ENCODE data around the gene ATG4B.
"Not testable (repeated sequence)": the region's sequence is repeated elsewhere in the genome, so short reads cannot be mapped to it uniquely, and the experiment has no call there.

ATG4B gene

GRCh38 chr2:241653210-241653750 is 15.8 kb downstream of the ATG4B start:
- TF ChIP-seq JUND (IDR thresholded peaks at IDR 0.05; ENCODE audit: low read depth) = no peak
- no peak for DNase-seq (ENCODE audit: low read depth in 1 of 2, low spot score in 1 of 2)
- in situ Hi-C loops (cut with HindIII; ENCODE audit: low pct_unique_long_range_greater_than_20kb, low sequenced_read_pairs) = no loop called here

DNA sequence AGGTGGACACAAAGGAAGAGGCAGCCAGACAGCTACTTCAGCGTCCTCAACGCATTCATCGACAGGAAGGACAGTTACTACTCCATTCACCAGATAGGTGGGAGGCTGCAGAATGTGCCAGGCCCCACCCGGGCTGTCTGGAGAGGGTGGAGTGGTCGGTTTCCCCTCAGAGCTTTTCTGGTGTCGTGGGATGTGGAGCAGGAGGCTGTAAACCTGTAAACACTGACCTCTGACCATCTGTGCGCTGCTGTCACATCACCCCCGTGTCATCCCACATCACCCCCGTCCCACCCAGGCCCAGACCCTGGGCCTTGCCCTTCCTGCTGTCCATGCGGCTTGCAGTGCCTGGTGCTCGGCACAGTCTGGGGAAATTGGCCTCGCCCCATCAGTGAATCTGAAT is 17.1 kb downstream of the ATG4B start:
- DNase-seq (ENCODE audit: low read depth in 1 of 2, low spot score in 1 of 2) = no peak
- no peak for TF ChIP-seq JUND (IDR thresholded peaks at IDR 0.05; ENCODE audit: low read depth)
- in situ Hi-C loops (cut with HindIII; ENCODE audit: low pct_unique_long_range_greater_than_20kb, low sequenced_read_pairs) = no loop called here

GRCh38 chr2:241655516-241656189 is 18.2 kb downstream of the ATG4B start:
- no peak for DNase-seq (ENCODE audit: low read depth in 1 of 2, low spot score in 1 of 2)
- in situ Hi-C loops (cut with HindIII; ENCODE audit: low pct_unique_long_range_greater_than_20kb, low sequenced_read_pairs) = no loop called here
- no peak for TF ChIP-seq JUND (IDR thresholded peaks at IDR 0.05; ENCODE audit: low read depth)

- in situ Hi-C loops (cut with HindIII; ENCODE audit: low pct_unique_long_range_greater_than_20kb, low sequenced_read_pairs) = no loop called here
- DNase-seq (ENCODE audit: low read depth in 1 of 2, low spot score in 1 of 2) = no peak
- no peak for TF ChIP-seq JUND (IDR thresholded peaks at IDR 0.05; ENCODE audit: low read depth)
Observed at GRCh38 chr2:241656190-241656741, 18.8 kb downstream of the ATG4B start.

- in situ Hi-C loops (cut with HindIII; ENCODE audit: low pct_unique_long_range_greater_than_20kb, low sequenced_read_pairs) = no loop called here
- DNase-seq (ENCODE audit: low read depth in 1 of 2, low spot score in 1 of 2) = no peak
- TF ChIP-seq JUND (IDR thresholded peaks at IDR 0.05; ENCODE audit: low read depth) = no peak
Observed at GRCh38 chr2:241657786-241658254, 20.3 kb downstream of the ATG4B start.

- TF ChIP-seq JUND (IDR thresholded peaks at IDR 0.05; ENCODE audit: low read depth) = no peak
- DNase-seq (ENCODE audit: low read depth in 1 of 2, low spot score in 1 of 2) = no peak
- in situ Hi-C loops (cut with HindIII; ENCODE audit: low pct_unique_long_range_greater_than_20kb, low sequenced_read_pairs) = no loop called here
Observed at GRCh38 chr2:241658296-241658695, 20.8 kb downstream of the ATG4B start.

DNA sequence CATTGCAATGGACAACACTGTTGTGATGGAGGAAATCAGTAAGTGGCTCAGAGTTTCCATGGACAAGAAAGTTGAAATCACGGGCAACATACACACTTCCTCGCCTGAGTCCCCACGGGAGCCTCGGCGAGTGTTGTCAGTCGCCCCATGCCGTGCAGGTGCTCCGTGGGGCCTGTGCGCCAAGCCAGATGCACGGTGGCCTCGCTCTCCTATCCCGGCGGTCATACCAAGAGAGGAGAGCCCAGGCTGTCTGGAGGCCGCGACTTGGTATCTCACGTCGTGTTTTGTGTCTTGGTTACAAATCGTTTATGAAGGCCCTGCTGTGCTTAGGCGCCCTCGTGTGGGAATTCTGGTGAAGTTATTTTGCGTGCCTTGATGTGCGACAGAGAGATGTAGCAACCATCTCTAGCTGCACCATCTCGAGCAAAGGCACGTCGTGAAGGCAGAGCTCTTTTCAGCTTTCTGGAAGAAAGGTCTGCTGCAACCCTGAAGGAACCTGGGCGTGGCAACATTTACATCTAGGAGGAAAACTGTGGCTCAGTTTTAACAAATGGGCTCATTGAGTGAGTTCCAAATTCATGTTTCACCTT is 21.8 kb downstream of the ATG4B start:
- in situ Hi-C loops (cut with HindIII; ENCODE audit: low pct_unique_long_range_greater_than_20kb, low sequenced_read_pairs) = no loop called here

GRCh38 chr2:241660593-241661213 is 23.2 kb downstream of the ATG4B start:
- no peak for DNase-seq (ENCODE audit: low read depth in 1 of 2, low spot score in 1 of 2)
- no peak for TF ChIP-seq JUND (IDR thresholded peaks at IDR 0.05; ENCODE audit: low read depth)
- in situ Hi-C loops (cut with HindIII; ENCODE audit: low pct_unique_long_range_greater_than_20kb, low sequenced_read_pairs) = no loop called here

More for the DNA sequence above, 21.8 kb downstream of the ATG4B start:
- DNase-seq (ENCODE audit: low read depth in 1 of 2, low spot score in 1 of 2) = peak in 1 of 2 experiments; percentile 79
- TF ChIP-seq JUND (IDR thresholded peaks at IDR 0.05; ENCODE audit: low read depth) = no peak

- DNase-seq (ENCODE audit: low read depth in 1 of 2, low spot score in 1 of 2); in situ Hi-C loops (cut with HindIII; ENCODE audit: low pct_unique_long_range_greater_than_20kb, low sequenced_read_pairs): not testable (repeated sequence)
Observed at GRCh38 chr2:241662731-241663130, 25.2 kb downstream of the ATG4B start.

DNA sequence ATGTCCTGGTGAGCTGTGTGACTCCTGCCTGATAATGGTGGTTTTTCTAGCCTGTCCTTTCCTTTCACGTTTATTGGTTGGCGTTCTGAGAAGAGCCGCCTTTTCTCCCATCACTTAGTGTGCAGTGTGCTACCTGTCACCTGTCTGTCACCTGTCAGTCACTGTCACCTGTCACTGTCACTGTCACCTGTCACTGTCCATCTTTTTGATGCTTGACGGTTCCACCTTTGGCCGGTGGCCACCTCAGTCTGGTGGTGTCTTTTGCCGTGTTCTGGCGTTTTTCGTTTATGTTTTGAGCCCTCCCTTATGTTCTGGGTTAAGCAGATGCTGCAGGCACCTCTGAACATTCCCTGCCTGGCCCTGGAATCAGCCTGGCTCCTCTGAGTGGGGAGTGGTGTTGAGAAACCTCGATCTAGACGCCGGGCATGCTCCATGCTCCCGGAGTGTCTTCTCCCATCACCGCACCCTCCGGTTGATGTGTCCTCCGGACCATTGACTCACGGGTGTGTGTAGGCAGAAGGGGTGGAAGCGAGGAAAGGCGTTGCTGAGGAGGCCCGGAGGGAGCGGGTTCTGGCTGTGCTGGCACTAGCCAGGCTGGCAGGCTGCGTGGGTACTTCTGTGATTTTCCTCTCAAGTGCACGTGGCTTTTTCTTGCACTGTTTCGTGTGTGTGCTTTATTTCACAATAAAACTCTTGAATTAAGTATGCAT is 28.4 kb downstream of the ATG4B start:
- no peak for DNase-seq (ENCODE audit: low read depth in 1 of 2, low spot score in 1 of 2)
- no peak for TF ChIP-seq JUND (IDR thresholded peaks at IDR 0.05; ENCODE audit: low read depth)
- in situ Hi-C loops (cut with HindIII; ENCODE audit: low pct_unique_long_range_greater_than_20kb, low sequenced_read_pairs) = no loop called here

DNA sequence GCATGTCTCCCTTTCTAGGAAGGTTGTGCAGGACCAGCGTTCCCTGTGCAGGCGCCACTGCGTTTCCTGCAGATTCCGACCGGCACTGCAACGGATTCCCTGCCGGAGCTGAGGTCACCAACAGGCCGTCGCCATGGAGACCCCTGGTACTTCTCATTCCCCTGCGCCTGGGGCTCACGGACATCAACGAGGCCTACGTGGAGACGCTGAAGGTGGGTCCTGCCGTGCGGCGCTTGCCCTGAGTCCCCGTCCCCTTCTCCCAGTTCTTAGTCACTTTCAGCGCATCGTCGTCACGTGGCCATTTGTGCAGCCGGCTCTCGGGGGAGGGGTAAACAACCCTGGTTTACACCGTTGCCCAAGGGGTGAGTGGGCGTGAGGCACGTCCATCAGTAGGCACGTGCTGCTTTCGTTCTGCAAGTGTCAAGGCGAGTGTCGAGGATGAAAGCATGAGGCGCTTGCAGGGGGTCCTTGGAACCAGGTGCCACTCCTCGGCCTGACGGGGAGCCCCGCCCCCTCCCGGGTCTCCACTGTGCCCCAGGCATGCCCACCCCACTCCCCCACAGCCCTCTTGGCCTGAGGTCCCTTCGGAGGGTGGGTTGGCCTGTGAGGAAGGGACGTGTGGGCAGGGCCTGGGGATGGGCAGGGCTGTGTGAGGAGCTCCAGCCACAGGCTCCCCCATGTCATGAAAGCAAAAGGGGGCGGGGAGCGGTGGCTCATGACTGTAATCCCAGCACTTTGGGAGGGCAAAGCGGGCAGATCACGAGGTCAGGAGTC is 29.3 kb downstream of the ATG4B start:
- no peak for TF ChIP-seq JUND (IDR thresholded peaks at IDR 0.05; ENCODE audit: low read depth)
- no peak for DNase-seq (ENCODE audit: low read depth in 1 of 2, low spot score in 1 of 2)
- in situ Hi-C loops (cut with HindIII; ENCODE audit: low pct_unique_long_range_greater_than_20kb, low sequenced_read_pairs) = no loop called here

DNA sequence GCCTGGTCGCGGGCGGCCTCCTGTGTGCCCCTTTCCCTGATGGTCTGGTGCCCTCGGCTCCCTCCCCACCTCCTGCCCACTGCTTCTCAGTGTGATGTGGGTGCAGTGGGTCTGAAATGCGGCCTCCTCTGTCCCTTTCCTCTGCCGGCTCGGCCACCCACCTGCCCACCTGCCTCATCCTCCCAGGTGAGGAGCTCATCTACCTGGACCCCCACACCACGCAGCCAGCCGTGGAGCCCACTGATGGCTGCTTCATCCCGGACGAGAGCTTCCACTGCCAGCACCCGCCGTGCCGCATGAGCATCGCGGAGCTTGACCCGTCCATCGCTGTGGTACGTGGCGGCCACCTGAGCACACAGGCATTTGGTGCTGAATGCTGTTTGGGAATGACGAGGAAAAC is 30.9 kb downstream of the ATG4B start:
- in situ Hi-C loops (cut with HindIII; ENCODE audit: low pct_unique_long_range_greater_than_20kb, low sequenced_read_pairs) = no loop called here
- TF ChIP-seq JUND (IDR thresholded peaks at IDR 0.05; ENCODE audit: low read depth) = no peak
- no peak for DNase-seq (ENCODE audit: low read depth in 1 of 2, low spot score in 1 of 2)
